Neural cell (in vitro differentiated cells): Measurements from ENCODE around the gene HOXB7.

Experiments used
- CTCF ChIP-seq: fragments of 450-650 bp; IDR thresholded peaks from 2 replicates; pipeline ENCODE4 v1.5.1; 2014; ENCODE audit warnings: antibody characterized with exemption, mild to moderate bottlenecking, moderate library complexity; ENCODE audit not compliant: poor library complexity, severe bottlenecking
- EP300 ChIP-seq: fragments of 450-650 bp; conservative IDR thresholded peaks from 2 replicates; pipeline ENCODE4 v1.6.1; 2014; ENCODE audit warnings: antibody characterized with exemption, mild to moderate bottlenecking, moderate library complexity; ENCODE audit not compliant: poor library complexity, severe bottlenecking
- EZH2 ChIP-seq: fragments of 200-600, 300-800 bp; shearing (Covaris generic), sonication (generic); IDR thresholded peaks from 2 replicates; pipeline ENCODE4 v1.6.1; 2014; ENCODE audit warnings: antibody characterized with exemption, low read length, borderline replicate concordance, mild to moderate bottlenecking; ENCODE audit not compliant: insufficient read depth, poor library complexity, severe bottlenecking
- TAF1 ChIP-seq: IDR thresholded peaks from 2 replicates; pipeline ENCODE4 v1.6.1; 2012; ENCODE audit warnings: low read depth

GRCh38 chr17:48565925-48566710 is 44.7 kb downstream of the HOXB7 start:
- TF ChIP-seq CTCF (no peak), TAF1 (no peak), EZH2 (no peak), EP300 (no peak)
